HG03139 (cell line): ENCODE data around the gene PPP1R9B.

Experiments used
- ATAC-seq: cut with Tn5 transposase; IDR thresholded peaks from one replicate; pipeline ENCODE4 v1.9.1; 2021; ENCODE audit not compliant: unreplicated experiment

PPP1R9B gene

DNA sequence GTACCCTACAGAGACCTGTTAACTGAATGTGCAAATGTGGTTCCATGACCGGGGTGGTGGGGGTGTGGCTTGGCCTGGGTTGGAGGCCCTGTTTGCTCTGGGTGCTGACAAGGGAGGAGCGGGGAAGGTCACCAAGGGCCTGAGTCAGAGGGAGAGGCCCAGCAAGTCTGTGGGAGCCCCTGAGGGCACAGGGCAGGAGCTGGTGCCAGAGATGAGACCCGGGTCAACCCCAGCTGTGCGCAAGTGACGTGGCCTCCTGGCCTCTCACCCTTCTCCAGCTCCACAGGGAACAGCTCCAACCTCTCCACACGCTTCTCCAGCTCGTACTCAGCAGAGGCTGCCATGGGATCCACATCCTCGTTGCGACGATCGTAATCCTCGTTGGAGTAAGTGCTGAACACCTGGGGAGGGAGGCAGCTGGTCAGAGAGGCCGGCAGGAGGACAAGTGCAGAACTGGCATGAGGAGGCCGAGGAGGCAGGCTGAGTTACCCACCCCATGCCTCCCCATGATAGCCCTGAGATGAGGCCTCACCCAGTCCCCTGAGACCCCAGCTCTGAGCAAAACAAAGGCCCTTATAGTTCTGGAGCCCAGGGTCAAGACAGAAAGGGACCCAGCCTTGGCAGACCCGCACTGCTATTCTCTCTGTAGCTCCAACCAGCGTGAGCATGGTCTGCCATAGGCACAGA lies 5.5 kb downstream of the PPP1R9B start:
- no peak for ATAC-seq

DNA sequence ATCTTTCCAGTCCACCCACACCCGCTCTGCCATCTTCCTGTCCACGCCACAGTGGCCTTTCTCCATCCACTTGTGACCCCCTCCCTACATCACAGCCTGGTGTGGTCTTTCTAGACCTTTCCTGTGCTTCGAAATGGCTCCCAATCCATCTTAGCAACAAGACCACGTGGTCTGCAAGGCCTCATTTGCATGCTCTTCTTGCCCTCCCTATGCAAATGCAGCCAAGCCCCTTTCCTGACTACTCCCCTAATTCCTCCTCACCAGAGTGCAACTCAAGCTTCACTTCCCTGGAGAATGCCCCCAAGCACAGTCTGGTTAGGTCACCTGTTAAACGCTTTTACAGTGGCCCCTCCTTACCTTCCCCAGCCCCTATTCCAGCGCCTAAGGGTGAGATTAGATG lies 6.1 kb downstream of the PPP1R9B start:
- no peak for ATAC-seq

DNA sequence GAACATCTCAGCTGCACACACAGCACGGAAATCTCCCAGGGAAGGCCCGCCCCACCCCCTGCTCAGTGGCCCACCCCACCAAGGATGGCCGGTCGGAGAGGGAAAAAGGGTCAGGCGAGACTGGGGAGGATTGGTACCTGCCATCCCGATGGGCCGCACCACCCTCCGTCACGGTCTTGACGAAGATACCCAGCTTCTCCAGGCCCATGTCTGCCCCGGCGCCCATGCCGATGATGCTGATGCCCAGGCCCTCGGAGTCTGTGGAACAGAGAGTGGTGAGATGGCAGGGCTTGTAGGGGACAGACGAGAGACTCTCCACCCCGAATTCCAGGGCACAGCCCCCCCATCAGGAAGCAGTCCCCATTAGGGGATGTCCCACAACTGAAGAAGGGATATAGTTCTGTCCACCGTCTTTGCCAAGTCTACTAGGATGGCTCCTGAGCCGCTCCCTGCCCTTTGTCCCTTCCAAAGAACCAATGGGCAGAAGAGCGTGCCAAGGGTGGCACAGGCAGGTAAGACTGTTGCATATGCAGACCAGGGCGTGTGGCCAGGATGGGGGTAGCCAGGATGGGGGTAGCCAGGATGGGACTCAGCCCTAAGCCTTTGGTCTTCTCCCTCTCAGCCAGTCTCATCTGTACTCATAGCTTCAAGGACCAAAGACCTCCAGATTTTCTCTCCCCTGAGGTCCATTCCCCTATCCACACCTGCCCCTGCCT lies 6.9 kb downstream of the PPP1R9B start:
- no peak for ATAC-seq

DNA sequence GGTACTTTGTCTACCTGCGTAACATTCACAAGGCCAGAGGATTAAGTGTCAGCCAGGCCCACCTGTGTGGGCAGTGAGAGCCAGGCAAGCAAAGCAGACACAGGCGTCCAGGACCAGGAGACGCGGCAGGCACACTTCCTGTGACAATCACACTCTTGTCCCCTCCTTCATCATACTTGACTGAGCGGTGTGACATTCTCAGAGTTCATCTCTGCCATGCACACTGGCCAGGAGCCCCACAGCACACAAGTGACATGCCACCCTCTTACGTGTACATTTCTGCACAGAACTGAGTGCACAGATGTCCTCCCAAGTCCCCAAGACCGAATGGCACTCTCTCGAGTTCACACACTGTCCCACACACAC lies 8.7 kb downstream of the PPP1R9B start:
- ATAC-seq: no peak

DNA sequence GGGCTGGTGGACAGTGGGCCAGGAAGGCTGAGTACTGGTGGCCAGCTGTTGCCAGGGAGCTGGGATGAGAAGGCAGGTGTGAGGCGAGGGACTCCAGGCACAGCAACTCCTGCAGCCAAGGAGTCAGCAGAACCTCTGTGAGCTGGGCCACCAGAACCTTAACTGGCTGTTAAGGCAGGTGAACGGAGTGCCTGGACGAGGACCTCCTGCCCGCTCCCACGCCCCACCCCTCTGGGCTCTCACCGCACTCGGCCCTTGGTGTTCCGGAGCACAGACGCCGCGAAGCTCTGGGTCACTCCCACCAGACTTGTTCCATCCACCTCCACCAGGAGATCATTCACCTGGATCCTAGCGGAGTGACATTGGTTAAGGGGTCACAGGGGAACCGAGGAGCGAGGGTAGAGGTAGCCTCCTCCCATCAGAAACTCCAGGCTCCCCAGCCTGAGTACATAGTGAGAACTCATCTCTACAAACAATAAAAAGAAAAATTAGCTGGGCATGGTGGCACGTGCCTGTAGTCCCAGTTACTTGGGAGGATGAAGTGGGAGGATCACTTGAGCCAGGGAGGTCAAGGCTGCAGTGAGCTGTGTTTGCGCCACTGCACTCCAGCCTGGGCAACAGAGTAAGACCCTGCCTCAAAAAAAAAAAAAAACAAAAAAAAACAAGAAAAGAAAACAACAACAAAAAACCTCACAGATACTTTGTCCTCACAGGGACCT lies 9.3 kb downstream of the PPP1R9B start:
- ATAC-seq: no peak

DNA sequence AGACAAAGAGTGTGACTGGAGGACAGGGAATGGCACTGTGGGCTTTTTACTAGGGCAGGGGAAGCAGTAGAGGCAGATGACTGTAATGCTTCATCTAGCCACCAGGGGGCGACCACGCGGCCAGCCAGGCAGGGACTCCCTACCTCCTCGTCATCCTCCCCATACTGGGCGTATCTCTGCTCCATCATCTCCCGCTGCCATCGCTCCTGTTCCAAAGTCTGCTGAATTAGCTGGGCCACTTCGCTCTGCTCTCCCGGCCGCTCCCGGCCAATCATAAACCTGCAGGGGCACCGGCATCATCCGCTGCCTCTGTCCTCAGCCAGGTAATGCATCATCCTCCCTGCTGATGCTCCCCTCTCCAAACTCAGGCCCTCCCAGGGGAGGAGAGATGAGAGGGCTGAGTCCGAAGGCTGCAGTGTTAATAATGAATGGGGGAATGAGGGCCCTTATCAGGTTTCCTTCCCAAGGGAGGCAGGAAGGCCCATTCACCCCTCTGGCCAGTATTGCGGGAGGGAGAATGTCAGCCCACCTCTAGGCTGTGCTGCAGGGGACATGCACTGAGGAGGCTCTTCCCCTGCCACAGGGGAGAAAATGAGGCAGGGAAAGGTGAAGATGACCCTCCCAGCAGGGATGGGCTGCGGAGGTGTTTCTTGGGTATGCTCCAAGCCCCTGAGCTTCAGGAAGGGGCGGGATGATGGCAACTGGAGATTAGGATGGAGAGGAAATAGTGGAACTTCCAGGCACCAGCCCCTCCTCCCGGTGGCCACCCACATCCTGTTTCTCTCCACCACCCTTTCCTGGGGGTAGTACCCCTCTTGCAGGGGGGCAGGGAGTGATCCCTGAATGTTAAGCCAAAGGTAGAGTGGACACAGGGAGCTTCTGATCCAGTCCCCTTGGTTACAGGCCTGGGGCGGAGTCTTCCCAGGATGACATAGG lies 10.3 kb downstream of the PPP1R9B start:
- ATAC-seq: peak; percentile 52

DNA sequence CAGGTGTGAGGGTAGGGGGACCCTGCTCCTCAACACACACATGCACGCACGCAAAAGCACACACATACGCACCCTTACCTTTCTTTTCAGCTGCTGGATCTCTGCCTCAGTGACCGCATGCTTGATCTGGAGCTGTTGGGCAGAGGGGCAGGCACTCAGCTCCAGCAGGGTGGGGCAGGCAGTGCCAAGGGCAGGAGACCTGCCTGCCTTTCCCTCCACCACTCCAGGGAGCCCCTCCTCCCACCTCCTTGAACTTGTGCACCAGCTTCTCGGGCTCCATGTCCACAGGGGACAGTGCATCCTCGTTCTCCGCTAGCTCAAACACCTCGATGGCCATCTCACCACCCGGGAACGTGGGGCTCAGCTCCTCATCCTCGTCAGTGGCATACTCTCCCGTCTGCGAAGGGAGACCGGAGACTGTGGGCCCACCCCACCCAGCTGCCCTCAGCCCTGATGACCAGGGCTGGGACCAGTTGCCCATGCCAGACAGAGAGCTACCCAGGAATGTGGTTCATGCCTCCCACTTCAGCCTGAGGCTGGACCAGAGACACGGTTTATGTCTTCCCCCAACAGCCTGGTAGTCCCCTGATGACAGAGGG lies 11.2 kb downstream of the PPP1R9B start:
- no peak for ATAC-seq

DNA sequence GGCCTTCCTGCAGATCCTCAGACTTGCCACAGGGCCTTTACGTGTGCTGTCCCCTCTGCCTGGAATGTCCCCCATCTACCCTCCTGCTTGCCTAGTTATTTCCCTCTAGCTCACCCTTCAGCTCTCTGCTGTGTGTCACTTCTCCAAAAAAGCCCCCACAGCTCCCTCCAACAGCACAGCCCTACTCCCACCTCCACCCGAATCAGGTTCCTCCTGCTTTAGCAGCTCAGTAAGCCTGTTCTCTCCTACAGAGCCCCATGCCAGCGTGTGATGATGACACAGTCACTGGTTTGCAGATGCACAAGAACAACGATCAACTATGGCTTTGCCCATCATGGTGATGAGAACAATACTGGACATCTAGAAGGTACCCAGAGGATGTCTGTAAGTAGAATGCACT lies 13.4 kb downstream of the PPP1R9B start:
- no peak for ATAC-seq

DNA sequence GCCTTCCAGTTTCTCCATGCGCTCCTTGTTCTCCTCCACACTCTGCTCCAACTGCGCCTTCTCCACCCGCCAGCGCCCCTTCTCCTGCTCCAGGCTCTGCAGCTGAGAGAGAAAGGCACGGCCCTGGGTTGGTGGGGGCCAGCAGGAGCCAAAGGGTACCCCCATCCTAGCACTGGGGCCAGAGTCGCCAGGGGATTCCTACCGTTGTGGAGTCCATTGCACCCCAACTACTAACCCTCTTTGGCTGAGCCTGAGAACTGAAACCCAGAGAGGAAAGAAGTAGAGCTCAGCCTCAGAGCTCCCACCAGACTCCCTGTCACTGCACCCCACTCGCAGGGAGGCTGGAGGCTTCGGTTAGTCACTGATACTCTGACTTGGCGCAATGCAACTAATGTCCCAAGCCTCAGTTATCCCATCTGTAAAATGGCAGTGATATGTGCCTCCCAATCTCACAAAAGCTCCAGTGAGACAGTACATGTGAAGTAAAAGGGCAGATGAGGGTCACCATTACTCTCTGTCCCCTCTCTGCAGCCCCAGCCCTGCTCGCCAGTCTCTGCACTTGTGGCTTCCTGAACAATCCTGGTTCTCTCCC lies 14.3 kb downstream of the PPP1R9B start:
- ATAC-seq: no peak

DNA sequence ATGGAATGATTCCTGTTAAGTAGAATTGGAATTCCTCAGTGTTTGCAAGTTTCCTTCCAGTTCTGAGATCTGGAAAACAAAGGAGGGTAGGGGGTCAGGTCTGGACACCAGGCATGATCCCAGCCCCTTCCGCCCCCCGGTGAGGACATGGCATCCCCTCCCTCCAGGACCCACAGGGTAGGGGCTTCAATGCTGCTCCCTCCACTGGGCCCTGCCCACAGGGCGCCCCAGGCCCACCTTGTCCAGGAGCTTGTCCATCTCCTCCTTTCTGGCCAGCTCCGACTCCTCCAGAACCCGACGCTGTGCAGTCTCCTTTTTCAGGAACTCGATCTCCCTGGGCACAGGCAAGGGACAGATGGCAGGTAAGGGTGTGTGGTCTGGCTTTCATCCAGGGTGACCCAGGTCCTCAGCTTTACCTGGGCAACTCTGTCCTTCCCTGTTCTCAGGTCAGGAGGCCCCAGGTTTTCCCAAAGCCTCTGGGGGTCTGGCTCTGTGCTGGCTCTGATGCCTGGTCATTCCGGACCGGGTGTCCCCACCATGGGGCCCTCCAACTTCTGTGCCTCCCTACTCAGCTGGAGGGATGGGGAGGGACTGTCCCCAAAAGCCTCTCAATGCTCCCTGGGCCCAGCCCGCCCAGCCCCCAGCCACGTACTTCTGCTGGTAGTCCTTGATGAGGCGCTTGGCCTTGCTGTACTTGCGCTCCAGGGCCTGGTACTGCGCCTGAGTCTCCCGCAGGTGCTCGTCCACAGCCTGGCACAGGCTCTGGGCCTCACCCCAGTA lies 15.0 kb downstream of the PPP1R9B start:
- ATAC-seq: no peak

DNA sequence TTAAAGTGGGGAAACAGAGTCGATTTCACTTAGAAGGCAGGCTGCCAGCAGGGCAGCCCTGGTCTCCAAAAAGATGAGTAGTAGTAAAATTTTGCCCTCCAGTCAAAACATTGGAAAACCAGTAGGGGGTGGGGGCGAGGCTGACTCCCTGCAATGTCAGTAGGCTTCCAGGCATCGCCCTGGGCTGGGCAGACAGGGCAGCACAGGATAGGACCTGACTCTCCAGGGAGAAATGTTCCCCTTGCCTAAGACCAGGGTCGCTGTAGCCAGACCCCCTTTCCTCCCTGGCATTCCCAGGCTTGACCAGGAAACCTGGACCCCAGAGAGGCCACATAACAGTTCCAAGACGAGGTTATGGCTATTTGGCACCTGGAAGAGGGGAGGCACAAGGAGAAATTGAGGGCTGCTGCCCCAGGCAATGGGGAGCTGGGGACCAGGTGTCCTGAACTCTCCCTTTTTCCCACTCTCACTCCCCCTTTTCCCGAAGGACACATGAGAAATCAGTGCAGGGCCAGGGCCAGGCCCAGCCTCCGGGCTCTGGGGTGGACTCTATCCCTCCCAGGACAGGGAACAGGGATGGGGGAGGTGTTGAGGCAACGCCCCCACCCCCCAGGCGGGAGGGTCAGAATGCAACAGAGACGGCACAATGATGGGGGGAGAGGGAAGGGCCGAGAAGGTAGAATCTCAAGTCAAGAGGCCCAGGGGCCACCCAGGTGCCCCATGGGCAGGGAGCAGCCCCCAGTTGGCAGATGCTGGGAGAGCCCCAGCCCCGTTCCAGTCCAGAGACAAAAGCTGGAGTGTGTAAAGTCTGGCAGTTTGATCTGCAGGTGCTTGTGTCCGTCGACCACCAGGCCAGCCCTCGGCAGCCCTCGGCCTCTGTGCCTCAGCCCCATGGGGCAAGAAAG lies 16.0 kb downstream of the PPP1R9B start:
- no peak for ATAC-seq

DNA sequence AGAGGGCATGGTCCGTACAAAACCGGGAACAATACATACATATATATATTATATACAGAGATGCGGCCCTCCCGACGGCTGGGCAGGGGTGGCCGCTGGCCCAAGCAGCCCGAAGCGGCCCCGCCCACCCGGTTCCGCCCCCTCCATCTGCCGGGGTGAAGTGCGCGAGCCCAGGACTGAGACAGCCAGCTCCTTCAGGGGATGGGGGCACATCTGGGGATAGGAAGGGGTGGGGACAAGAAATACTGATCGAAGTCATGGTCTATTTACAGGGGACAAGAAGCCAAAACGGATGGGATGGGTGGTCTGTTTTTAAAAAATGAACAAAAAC lies 16.7 kb downstream of the PPP1R9B start:
- no peak for ATAC-seq

DNA sequence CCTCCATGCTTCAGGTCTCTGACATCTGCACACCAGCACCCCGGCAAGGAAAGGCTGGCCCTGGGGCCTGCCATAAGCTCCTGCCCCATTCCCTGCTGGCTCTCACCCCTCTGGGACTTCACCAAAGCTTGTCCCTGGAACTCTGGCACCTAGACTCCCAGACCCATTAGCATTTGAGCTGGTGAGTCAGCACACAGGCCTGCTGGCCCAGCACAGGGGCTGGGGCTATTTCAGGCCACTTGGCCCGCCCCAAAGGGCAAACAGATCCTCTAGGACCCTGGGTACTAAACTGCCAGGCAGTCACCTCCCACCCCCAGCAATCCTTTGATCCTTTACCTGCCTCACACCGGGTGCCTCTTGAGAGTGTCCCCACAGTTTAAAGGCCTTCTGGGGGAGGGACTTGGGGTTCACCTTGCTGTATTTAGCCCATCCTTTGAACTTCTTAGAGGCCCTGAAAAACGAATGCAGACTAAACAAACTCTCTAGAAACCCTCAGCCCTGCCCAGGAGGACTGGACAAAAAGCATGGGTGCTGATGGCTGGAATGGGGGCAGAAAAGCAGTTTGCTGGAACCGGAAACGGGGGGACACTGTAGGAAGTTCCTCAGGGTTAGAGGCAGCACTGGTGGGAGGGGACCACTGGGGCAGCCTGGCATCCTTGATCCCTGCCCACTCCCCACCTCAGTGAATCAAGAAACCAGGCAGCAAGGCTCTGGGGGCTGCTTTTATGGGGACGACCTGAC lies 17.3 kb downstream of the PPP1R9B start:
- no peak for ATAC-seq

DNA sequence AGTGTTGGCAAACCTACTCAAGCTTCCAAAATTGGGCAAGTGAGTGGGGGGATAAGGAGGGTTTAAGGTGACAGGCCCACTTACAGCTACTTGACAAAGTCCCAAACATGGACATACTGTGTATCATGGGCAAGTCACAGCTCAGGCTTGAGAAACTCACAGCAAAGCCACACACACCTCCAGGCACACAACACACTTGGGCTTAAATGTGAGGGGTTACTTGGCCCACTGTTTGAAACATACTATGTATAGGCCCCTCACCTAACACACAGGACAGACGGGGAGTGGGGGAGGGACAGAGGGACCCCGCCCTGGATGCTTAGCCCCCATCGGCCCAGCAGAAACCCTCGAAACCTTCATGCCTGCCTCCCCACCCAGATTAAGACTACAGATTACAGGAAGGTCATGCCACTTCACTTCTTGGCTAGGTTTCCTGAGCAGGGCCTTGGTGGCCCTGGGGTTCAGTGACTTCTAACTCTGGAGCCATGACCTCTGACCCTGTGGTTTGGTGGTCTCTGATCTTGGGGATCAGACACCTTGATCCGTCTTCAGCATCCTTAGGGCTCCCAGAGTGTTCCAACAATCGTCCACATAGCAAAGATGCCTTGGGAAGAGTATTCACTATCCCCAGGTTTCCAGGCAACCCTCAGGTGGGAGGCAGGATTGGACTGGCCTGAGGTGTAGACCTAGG lies 18.2 kb downstream of the PPP1R9B start:
- ATAC-seq: no peak

DNA sequence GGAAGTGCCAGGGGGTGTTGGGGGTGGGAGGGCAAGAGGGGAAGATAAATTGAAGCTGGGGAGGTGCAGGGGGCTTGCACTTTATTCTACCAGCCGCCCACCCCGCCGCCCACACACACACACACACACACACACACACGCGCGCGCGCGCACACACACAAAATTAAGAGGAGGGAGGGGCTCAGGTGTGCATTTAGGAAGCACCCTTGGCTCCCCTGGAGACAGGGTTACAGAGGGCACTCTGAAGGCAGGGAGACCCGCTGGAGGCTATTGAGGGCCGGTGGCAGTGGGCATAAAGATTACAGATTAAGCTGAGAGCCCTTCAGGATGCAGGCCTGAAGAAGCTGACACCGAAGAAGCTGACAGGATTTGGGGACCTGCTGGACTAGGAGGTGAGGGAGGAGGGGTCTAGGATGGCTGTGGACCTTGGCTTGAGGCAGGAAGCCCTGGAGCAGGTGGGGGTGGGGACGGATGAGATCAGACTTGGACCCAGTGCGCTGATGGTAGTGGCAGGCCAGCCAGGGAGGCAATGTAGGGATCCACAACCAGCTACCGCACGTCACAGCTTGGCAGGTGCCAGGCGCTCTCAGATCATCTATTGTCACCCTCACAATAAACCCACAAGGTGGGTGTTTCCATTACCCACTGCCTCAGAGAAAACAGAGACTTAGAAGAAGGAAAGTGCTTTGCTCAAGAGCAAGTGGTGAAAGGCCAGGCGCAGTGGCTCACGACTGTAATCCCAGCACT lies 19.7 kb downstream of the PPP1R9B start:
- no peak for ATAC-seq

DNA sequence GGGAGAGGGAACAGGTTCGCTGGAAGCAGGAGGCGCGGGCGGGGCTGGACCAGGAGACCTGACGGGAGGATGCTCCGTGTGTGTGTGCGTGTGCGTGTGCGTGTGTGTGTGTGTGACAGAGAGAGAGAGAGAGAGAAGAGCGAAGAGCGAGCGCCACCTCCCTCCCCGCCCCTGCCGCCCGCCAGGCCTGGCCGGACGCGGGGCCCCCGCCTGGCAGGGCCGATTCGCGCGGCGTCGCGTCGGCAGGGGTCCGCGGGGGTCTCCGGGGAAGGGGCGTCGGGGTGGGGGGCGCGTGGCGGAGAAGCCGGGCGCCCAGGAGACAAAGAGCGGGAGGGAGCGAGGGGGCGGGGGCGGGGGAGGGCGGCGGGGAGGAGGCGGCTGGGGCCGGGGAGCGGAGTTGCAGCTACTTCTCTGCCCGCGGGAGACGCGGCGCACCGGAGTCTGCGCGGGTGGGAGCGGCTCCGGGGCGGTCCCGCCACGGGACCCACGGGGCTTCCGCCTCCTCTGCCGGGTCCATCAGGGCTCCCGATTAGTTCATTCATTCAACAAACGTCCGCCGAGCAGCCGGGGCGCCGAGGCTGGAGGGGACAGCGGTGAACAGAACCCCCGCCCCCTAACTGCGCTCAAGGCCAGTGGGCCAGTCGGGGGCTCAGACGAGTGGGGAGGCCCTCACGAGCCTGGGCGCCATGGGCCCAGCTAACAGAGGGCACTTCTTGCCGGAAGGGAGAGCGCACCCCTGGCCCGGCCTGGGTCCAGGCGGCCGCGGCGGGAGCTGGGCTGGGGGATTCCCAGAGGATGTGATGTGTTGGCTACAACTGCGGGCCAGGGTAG lies 20.5 kb downstream of the PPP1R9B start, which contains the start of gene SAMD14:
Gene SAMD14, minus strand, starts transcription at position 433 of the 831 bp plus-strand sequence. CDS start 5,201 bp downstream, outside the sequence.
- no peak for ATAC-seq
